ENCODE data around the gene UGT2B15.
"Not testable (repeated sequence)": the region's sequence is repeated elsewhere in the genome, so short reads cannot be mapped to it uniquely, and the experiment has no call there.

The UGT2B15 gene

GRCh38 chr4:68655764-68656444 is 14.5 kb downstream of the UGT2B15 start:
- DNase-seq (ENCODE audit: low read depth): no peak

GRCh38 chr4:68654946-68655721 is 15.3 kb downstream of the UGT2B15 start:
- no peak for DNase-seq (ENCODE audit: low read depth)

- DNase-seq (ENCODE audit: low read depth): no peak
These were observed 18.5 kb downstream of the UGT2B15 start for GRCh38 chr4:68651932-68652331.

- no peak for DNase-seq (ENCODE audit: low read depth)
These were observed 40.1 kb downstream of the UGT2B15 start for GRCh38 chr4:68630371-68630770.

GRCh38 chr4:68622731-68623130 is 47.7 kb downstream of the UGT2B15 start:
- DNase-seq (ENCODE audit: low read depth): not testable (repeated sequence)

GRCh38 chr4:68617003-68617698 is 53.3 kb downstream of the UGT2B15 start:
- no peak for DNase-seq (ENCODE audit: low read depth)

- no peak for DNase-seq (ENCODE audit: low read depth)
These were observed 54.6 kb downstream of the UGT2B15 start for GRCh38 chr4:68615699-68616422.

- DNase-seq (ENCODE audit: low read depth): no peak
These were observed 56.7 kb downstream of the UGT2B15 start for GRCh38 chr4:68613752-68614151.

- DNase-seq (ENCODE audit: low read depth): no peak
These were observed 64.2 kb downstream of the UGT2B15 start for GRCh38 chr4:68606240-68606639.

- no peak for DNase-seq (ENCODE audit: low read depth)
These were observed 71.3 kb downstream of the UGT2B15 start for GRCh38 chr4:68599150-68599549.

- DNase-seq (ENCODE audit: low read depth): no peak
These were observed 73.0 kb downstream of the UGT2B15 start for GRCh38 chr4:68597482-68597881.
